Astrocyte (in vitro differentiated cells and primary cell): Measurements from ENCODE around the gene DGKZ. TPM values are rescaled to one million over a fixed set of nuclear protein-coding genes. Genes with fewer than 3 reads are reported as not detected.

Source experiments
- DNase-seq: peaks from one replicate; pipeline ENCODE4 v3.0.0-alpha.2; 2010; ENCODE audit warnings: low read depth
- FAIRE-seq: peaks from 2 replicates; lab custom pipeline; 2011; peaks lifted over from hg19 to GRCh38; lab: Jason Lieb, UNC
- H2AFZ ChIP-seq: 2 replicates; pipeline ENCODE4 v1.6.0; 2012; ENCODE audit warnings: low read depth, low read length, inconsistent platforms
- H3K27ac ChIP-seq: 2 replicates; pipeline ENCODE4 v1.5.1; 2011; ENCODE audit warnings: low read depth, low read length, inconsistent platforms
- H3K27me3 ChIP-seq: 2 replicates; pipeline ENCODE4 v1.6.0; 2011; ENCODE audit warnings: low read length, inconsistent platforms; ENCODE audit not compliant: insufficient read depth
- H3K36me3 ChIP-seq: 2 replicates; pipeline ENCODE4 v1.5.1; 2011; ENCODE audit warnings: low read length, inconsistent platforms; ENCODE audit not compliant: insufficient read depth
- H3K4me1 ChIP-seq: 2 replicates; pipeline ENCODE4 v1.5.1; 2011; ENCODE audit warnings: low read length, inconsistent platforms; ENCODE audit not compliant: insufficient read depth
- H3K4me2 ChIP-seq: 2 replicates; pipeline ENCODE4 v1.6.0; 2012; ENCODE audit warnings: low read length, inconsistent platforms
- H3K4me3 ChIP-seq: 2 replicates; pipeline ENCODE4 v1.5.1; 2011; ENCODE audit warnings: low read depth, mild to moderate bottlenecking, low read length, inconsistent platforms; ENCODE audit not compliant: insufficient read depth
- H3K79me2 ChIP-seq: 2 replicates; pipeline ENCODE4 v1.6.0; 2012; ENCODE audit warnings: mild to moderate bottlenecking, low read length, inconsistent platforms; ENCODE audit not compliant: insufficient read depth
- H3K9ac ChIP-seq: 2 replicates; pipeline ENCODE4 v1.6.0; 2012; ENCODE audit warnings: mild to moderate bottlenecking, low read length, inconsistent platforms
- H3K9me3 ChIP-seq: 2 replicates; pipeline ENCODE4 v1.5.1; 2012; ENCODE audit warnings: low read depth, mild to moderate bottlenecking, low read length, inconsistent platforms; ENCODE audit not compliant: insufficient read depth
- H4K20me1 ChIP-seq: 2 replicates; pipeline ENCODE4 v1.6.0; 2012; ENCODE audit warnings: low read length, inconsistent platforms; ENCODE audit not compliant: insufficient read depth
- H3K27ac Mint-ChIP-seq: one replicate; pipeline ENCODE4 v1.8.0; 2021; ENCODE audit warnings: mild to moderate bottlenecking, mixed read lengths; ENCODE audit not compliant: unreplicated experiment
- H3K27me3 Mint-ChIP-seq: one replicate; pipeline ENCODE4 v1.8.0; 2021; ENCODE audit warnings: low read depth, mixed read lengths; ENCODE audit not compliant: unreplicated experiment
- H3K36me3 Mint-ChIP-seq: one replicate; pipeline ENCODE4 v1.8.0; 2021; ENCODE audit warnings: low read depth, mixed read lengths; ENCODE audit not compliant: unreplicated experiment
- H3K4me1 Mint-ChIP-seq: one replicate; pipeline ENCODE4 v1.8.0; 2021; ENCODE audit warnings: low read depth, mixed read lengths; ENCODE audit not compliant: unreplicated experiment
- H3K4me3 Mint-ChIP-seq: one replicate; pipeline ENCODE4 v1.8.0; 2021; ENCODE audit warnings: mild to moderate bottlenecking, moderate library complexity, mixed read lengths; ENCODE audit not compliant: unreplicated experiment
- H3K9me3 Mint-ChIP-seq: one replicate; pipeline ENCODE4 v1.8.0; 2021; ENCODE audit warnings: mild to moderate bottlenecking, mixed read lengths; ENCODE audit not compliant: unreplicated experiment
- EZH2 ChIP-seq: IDR thresholded peaks from 2 replicates; pipeline ENCODE4 v1.6.1; 2012; ENCODE audit warnings: mild to moderate bottlenecking, low read length, inconsistent platforms; ENCODE audit not compliant: insufficient read depth
- total RNA-seq: library from RNA; stranded (reverse); gene quantifications from 2 replicates; pipeline ENCODE4 v1.2.1, GENCODE V29; 2021
- TF ChIP-seq, protein P1 (sequence below): IDR thresholded peaks from 2 replicates; pipeline ENCODE4 v1.5.1; 2011; ENCODE audit warnings: low read depth, mild to moderate bottlenecking, inconsistent platforms, low read length, moderate library complexity; ENCODE audit not compliant: insufficient read depth

DGKZ gene
- total RNA-seq, 1 donor from 2014 or later: 59.3 TPM

DNA sequence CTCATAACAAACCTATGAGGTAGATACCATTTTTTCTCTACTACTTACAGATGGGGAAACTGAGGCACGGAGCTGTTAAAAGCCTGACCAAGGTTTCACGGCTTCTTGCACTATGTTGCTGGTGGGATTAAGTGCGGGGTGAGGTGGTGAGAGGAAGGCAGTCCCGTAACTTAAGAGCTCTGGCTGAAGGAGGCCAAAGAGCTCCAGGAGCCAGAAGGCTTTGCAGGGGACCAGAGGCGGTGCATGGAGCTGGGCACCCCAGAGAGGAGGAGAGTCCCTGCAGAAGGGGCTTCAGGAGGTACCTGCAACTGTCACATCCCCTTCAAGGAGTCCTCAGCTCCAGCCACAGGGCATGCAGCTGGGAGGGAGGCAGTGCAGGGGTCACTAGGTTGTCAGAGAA, 40.2 kb downstream of the DGKZ start:
- peaks cover 15% of the 10 kb centered on the region for H3K4me1 ChIP-seq
- H3K4me3 ChIP-seq: no peak overlapping the region
- H3K9ac ChIP-seq: no peak overlapping the region
- FAIRE-seq: no peak
- no peaks in the 10 kb centered on the region for H3K36me3 ChIP-seq
- no peak for DNase-seq
- Mint-ChIP-seq H3K4me3 (no peak overlapping the region), H3K4me1 (no peaks in the 10 kb centered on the region), H3K27me3 (peaks cover 34% of the 10 kb centered on the region), H3K36me3 (no peaks in the 10 kb centered on the region), H3K9me3 (no peaks in the 10 kb centered on the region), H3K27ac (peak overlapping the region; percentile 26)
- no peak overlapping the region for H3K27ac ChIP-seq
- H2AFZ ChIP-seq: no peak overlapping the region
- peaks cover 7% of the 10 kb centered on the region for H3K79me2 ChIP-seq
- H3K4me2 ChIP-seq: no peak overlapping the region
- peaks cover 32% of the 10 kb centered on the region for H4K20me1 ChIP-seq
- H3K9me3 ChIP-seq: no peaks in the 10 kb centered on the region
- H3K27me3 ChIP-seq: peaks cover 27% of the 10 kb centered on the region
- TF ChIP-seq, protein P1, sequence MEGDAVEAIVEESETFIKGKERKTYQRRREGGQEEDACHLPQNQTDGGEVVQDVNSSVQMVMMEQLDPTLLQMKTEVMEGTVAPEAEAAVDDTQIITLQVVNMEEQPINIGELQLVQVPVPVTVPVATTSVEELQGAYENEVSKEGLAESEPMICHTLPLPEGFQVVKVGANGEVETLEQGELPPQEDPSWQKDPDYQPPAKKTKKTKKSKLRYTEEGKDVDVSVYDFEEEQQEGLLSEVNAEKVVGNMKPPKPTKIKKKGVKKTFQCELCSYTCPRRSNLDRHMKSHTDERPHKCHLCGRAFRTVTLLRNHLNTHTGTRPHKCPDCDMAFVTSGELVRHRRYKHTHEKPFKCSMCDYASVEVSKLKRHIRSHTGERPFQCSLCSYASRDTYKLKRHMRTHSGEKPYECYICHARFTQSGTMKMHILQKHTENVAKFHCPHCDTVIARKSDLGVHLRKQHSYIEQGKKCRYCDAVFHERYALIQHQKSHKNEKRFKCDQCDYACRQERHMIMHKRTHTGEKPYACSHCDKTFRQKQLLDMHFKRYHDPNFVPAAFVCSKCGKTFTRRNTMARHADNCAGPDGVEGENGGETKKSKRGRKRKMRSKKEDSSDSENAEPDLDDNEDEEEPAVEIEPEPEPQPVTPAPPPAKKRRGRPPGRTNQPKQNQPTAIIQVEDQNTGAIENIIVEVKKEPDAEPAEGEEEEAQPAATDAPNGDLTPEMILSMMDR: no peak
- no peak for TF ChIP-seq EZH2

DNA sequence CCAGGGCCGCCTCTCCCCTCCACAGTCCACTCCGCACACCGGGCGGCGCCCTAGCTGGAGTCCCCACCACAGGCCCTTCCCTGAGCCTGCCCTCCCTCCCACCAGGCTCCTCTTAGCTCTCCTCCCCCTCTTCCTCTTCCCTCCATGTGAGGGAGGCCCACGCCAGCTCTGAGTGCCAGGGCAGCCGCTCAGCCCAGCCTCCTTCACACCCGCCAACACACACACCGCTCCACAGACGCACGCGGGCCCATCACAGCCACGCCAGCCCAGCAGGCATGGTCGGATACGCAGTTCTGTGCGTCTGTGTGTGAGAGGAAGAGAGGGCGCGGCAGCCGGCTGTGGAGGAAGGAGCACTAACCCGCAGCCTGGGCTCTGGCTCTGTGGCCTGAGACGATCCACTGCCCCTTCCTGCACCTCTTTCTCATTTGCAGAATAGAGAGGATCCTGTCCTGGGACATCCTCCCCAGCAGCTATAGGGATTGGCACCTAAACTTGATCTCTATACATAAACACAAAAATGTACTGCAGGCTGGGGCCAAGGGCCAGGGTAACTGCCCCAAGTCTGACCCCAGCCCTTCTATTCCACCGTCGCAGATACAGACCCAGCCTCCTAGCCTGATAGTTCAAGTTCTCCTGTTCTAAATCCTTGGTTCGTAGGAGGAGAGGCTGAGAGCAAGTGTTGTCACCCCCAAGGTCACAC, 40.8 kb downstream of the DGKZ start:
- Histone ChIP-seq H3K9ac (no peak overlapping the region), H3K79me2 (peaks cover 1% of the 10 kb centered on the region), H3K27me3 (peaks cover 27% of the 10 kb centered on the region), H3K4me1 (peaks cover 16% of the 10 kb centered on the region), H3K36me3 (no peaks in the 10 kb centered on the region), H3K27ac (no peak overlapping the region), H3K4me2 (no peak overlapping the region), H2AFZ (no peak overlapping the region), H4K20me1 (peaks cover 31% of the 10 kb centered on the region), H3K9me3 (no peaks in the 10 kb centered on the region), H3K4me3 (no peak overlapping the region)
- TF ChIP-seq EZH2: no peak
- TF ChIP-seq, protein P1: no peak
- Mint-ChIP-seq H3K9me3 (no peaks in the 10 kb centered on the region), H3K4me3 (no peak overlapping the region), H3K27ac (peak overlapping the region; percentile 23), H3K27me3 (peaks cover 34% of the 10 kb centered on the region), H3K4me1 (no peaks in the 10 kb centered on the region), H3K36me3 (no peaks in the 10 kb centered on the region)
- FAIRE-seq (no peak), DNase-seq (no peak)
